ENCODE data around the gene TBC1D24.

The TBC1D24 gene

GRCh38 chr16:2462031-2462866 is 12.7 kb upstream of the TBC1D24 start:
- no peak overlapping the region for H3K4me3 ChIP-seq (ENCODE audit: insufficient read depth in 1 of 2, low read depth in 1 of 2, low read length in 2 of 2)

GRCh38 chr16:2464333-2464732 is 10.6 kb upstream of the TBC1D24 start:
- H2AFZ ChIP-seq (ENCODE audit: low read depth, low read length), result no peak overlapping the region
- peaks cover 38% of the 10 kb centered on the region for H3K4me1 ChIP-seq (ENCODE audit: control insufficient read depth, insufficient read depth, low read depth, low read length)
- WGBS, result 87% methylated on average over 12 of the region's 12 CpGs
- no peak overlapping the region for H2BK5ac ChIP-seq (ENCODE audit: low read depth, low read length, poor library complexity, severe bottlenecking)
- H2AK5ac ChIP-seq (ENCODE audit: low read length, severe bottlenecking), result no peak overlapping the region
- no peak overlapping the region for H3K23ac ChIP-seq (ENCODE audit: low read length in 2 of 2)
- H3K4ac ChIP-seq (ENCODE audit: low read depth in 1 of 2, low read length in 2 of 2), result no peak overlapping the region
- no peak overlapping the region for H4K8ac ChIP-seq (ENCODE audit: low read length)
- no peak overlapping the region for H3K4me2 ChIP-seq (ENCODE audit: low read length, poor library complexity, severe bottlenecking)
- H4K91ac ChIP-seq (ENCODE audit: low read length), result no peak overlapping the region
- no peaks in the 10 kb centered on the region for H3K9me3 ChIP-seq (ENCODE audit: control insufficient read depth, low read length)
- H3K18ac ChIP-seq (ENCODE audit: low read depth in 1 of 2, low read length in 2 of 2), result no peak overlapping the region
- DNase-seq, result no peak
- H2BK12ac ChIP-seq (ENCODE audit: low read length in 2 of 2), result no peak overlapping the region
- no peak overlapping the region for H3K27ac ChIP-seq (ENCODE audit: low read length, poor library complexity, severe bottlenecking)
- H3K27me3 ChIP-seq (ENCODE audit: control insufficient read depth in 1 of 2, insufficient read depth in 1 of 2, low read length in 2 of 2), result peaks cover 6% of the 10 kb centered on the region in 2 experiments
- no peak overlapping the region for H3K9ac ChIP-seq (ENCODE audit: low read length)
- peaks cover 0 to 6% of the 10 kb centered on the region in 2 experiments for H3K36me3 ChIP-seq (ENCODE audit: control insufficient read depth in 1 of 2, insufficient read depth in 2 of 2, low read depth in 1 of 2, low read length in 2 of 2)
- no peak overlapping the region for H3K4me3 ChIP-seq (ENCODE audit: insufficient read depth in 1 of 2, low read depth in 1 of 2, low read length in 2 of 2)
- peaks cover 14% of the 10 kb centered on the region for H3K79me1 ChIP-seq (replicated peaks; ENCODE audit: low read length, poor library complexity, severe bottlenecking)
- no peak overlapping the region for H2BK15ac ChIP-seq (ENCODE audit: low read depth, poor library complexity, severe bottlenecking)
- H3K14ac ChIP-seq (ENCODE audit: low read length in 2 of 2), result no peak overlapping the region
- H2BK120ac ChIP-seq (ENCODE audit: low read depth, low read length), result no peak overlapping the region

More at GRCh38 chr16:2462031-2462866, 12.7 kb upstream of the TBC1D24 start:
- H3K4me1 ChIP-seq (ENCODE audit: control insufficient read depth, insufficient read depth, low read depth, low read length), result peaks cover 26% of the 10 kb centered on the region
- no peaks in the 10 kb centered on the region for H3K27me3 ChIP-seq (ENCODE audit: control insufficient read depth in 1 of 2, insufficient read depth in 1 of 2, low read length in 2 of 2)
- H4K91ac ChIP-seq (ENCODE audit: low read length), result no peak overlapping the region
- no peak overlapping the region for H3K4ac ChIP-seq (ENCODE audit: low read depth in 1 of 2, low read length in 2 of 2)
- H3K27ac ChIP-seq (ENCODE audit: low read length, poor library complexity, severe bottlenecking), result no peak overlapping the region
- H3K79me1 ChIP-seq (replicated peaks; ENCODE audit: low read length, poor library complexity, severe bottlenecking), result peaks cover 16% of the 10 kb centered on the region
- no peak overlapping the region for H3K18ac ChIP-seq (ENCODE audit: low read depth in 1 of 2, low read length in 2 of 2)
- no peak overlapping the region for H2AK5ac ChIP-seq (ENCODE audit: low read length, severe bottlenecking)
- H2BK5ac ChIP-seq (ENCODE audit: low read depth, low read length, poor library complexity, severe bottlenecking), result no peak overlapping the region
- no peak overlapping the region for H2AFZ ChIP-seq (ENCODE audit: low read depth, low read length)
- DNase-seq, result no peak
- no peak overlapping the region for H2BK120ac ChIP-seq (ENCODE audit: low read depth, low read length)
- H3K9ac ChIP-seq (ENCODE audit: low read length), result no peak overlapping the region
- no peak overlapping the region for H3K14ac ChIP-seq (ENCODE audit: low read length in 2 of 2)
- H3K36me3 ChIP-seq (ENCODE audit: control insufficient read depth in 1 of 2, insufficient read depth in 2 of 2, low read depth in 1 of 2, low read length in 2 of 2), result peaks cover 3 to 6% of the 10 kb centered on the region in 2 experiments
- no peaks in the 10 kb centered on the region for H3K9me3 ChIP-seq (ENCODE audit: control insufficient read depth, low read length)
- 96% methylated on average over 23 of the region's 23 CpGs for WGBS
- H2BK12ac ChIP-seq (ENCODE audit: low read length in 2 of 2), result no peak overlapping the region
- no peak overlapping the region for H4K8ac ChIP-seq (ENCODE audit: low read length)
- no peak overlapping the region for H3K23ac ChIP-seq (ENCODE audit: low read length in 2 of 2)
- no peak overlapping the region for H3K4me2 ChIP-seq (ENCODE audit: low read length, poor library complexity, severe bottlenecking)
- no peak overlapping the region for H2BK15ac ChIP-seq (ENCODE audit: low read depth, poor library complexity, severe bottlenecking)

GRCh38 chr16:2465653-2466415 is 9.1 kb upstream of the TBC1D24 start:
- Histone ChIP-seq H2AFZ (ENCODE audit: low read depth, low read length) (no peak overlapping the region), H2AK5ac (ENCODE audit: low read length, severe bottlenecking) (no peak overlapping the region), H4K8ac (ENCODE audit: low read length) (no peak overlapping the region), H2BK15ac (ENCODE audit: low read depth, poor library complexity, severe bottlenecking) (no peak overlapping the region), H3K4ac (ENCODE audit: low read depth in 1 of 2, low read length in 2 of 2) (no peak overlapping the region), H3K14ac (ENCODE audit: low read length in 2 of 2) (no peak overlapping the region), H3K9ac (ENCODE audit: low read length) (no peak overlapping the region), H4K91ac (ENCODE audit: low read length) (no peak overlapping the region), H3K4me2 (ENCODE audit: low read length, poor library complexity, severe bottlenecking) (no peak overlapping the region), H3K9me3 (ENCODE audit: control insufficient read depth, low read length) (no peaks in the 10 kb centered on the region), H3K4me1 (ENCODE audit: control insufficient read depth, insufficient read depth, low read depth, low read length) (peaks cover 33% of the 10 kb centered on the region), H2BK5ac (ENCODE audit: low read depth, low read length, poor library complexity, severe bottlenecking) (no peak overlapping the region), H3K18ac (ENCODE audit: low read depth in 1 of 2, low read length in 2 of 2) (no peak overlapping the region), H2BK120ac (ENCODE audit: low read depth, low read length) (no peak overlapping the region), H2BK12ac (ENCODE audit: low read length in 2 of 2) (no peak overlapping the region), H3K23ac (ENCODE audit: low read length in 2 of 2) (no peak overlapping the region), H3K27ac (ENCODE audit: low read length, poor library complexity, severe bottlenecking) (no peak overlapping the region), H3K79me1 (replicated peaks; ENCODE audit: low read length, poor library complexity, severe bottlenecking) (peaks cover 8% of the 10 kb centered on the region), H3K36me3 (ENCODE audit: control insufficient read depth in 1 of 2, insufficient read depth in 2 of 2, low read depth in 1 of 2, low read length in 2 of 2) (peaks cover 0 to 6% of the 10 kb centered on the region in 2 experiments), H3K27me3 (ENCODE audit: control insufficient read depth in 1 of 2, insufficient read depth in 1 of 2, low read length in 2 of 2) (peaks cover 19 to 20% of the 10 kb centered on the region in 2 experiments), H3K4me3 (ENCODE audit: insufficient read depth in 1 of 2, low read depth in 1 of 2, low read length in 2 of 2) (no peak overlapping the region)
- no peak for DNase-seq
- 93% methylated on average over 12 of the region's 12 CpGs for WGBS
